ENCODE data around the gene DNM3. TPM values are rescaled to one million over a fixed set of nuclear protein-coding genes. Genes with fewer than 3 reads are reported as not detected.

The DNM3 gene
- total RNA-seq, 1 donor from 2014 or later = 2.1 TPM

- CTCF ChIA-PET = no interaction called here
- peaks cover 2% of the 10 kb centered on the region for H3K27me3 Mint-ChIP-seq
- no peaks in the 10 kb centered on the region for H3K9me3 Mint-ChIP-seq
- no peak overlapping the region for H3K27ac Mint-ChIP-seq
- no peak for DNase-seq
- no peak for TF ChIP-seq CTCF (IDR thresholded peaks at IDR 0.05)
- H3K4me3 Mint-ChIP-seq = no peak overlapping the region
- POLR2A ChIA-PET = no interaction called here
- intact Hi-C loops (cut with micrococcal nuclease) = no loop called here
- ATAC-seq (ENCODE audit: low read depth) = no peak
- H3K4me1 Mint-ChIP-seq = no peaks in the 10 kb centered on the region
- H3K36me3 Mint-ChIP-seq (ENCODE audit: low read depth) = no peaks in the 10 kb centered on the region
Observed at GRCh38 chr1:171883849-171884248, 42.6 kb downstream of the DNM3 start.

GRCh38 chr1:171884475-171884874 is 43.2 kb downstream of the DNM3 start:
- Mint-ChIP-seq H3K27me3 (peaks cover 2% of the 10 kb centered on the region), H3K27ac (no peak overlapping the region), H3K9me3 (no peaks in the 10 kb centered on the region), H3K36me3 (ENCODE audit: low read depth) (no peaks in the 10 kb centered on the region), H3K4me3 (no peak overlapping the region), H3K4me1 (no peaks in the 10 kb centered on the region)
- ATAC-seq (ENCODE audit: low read depth) (no peak), DNase-seq (no peak)
- CTCF ChIA-PET = no interaction called here
- intact Hi-C loops (cut with micrococcal nuclease) = no loop called here
- POLR2A ChIA-PET = no interaction called here
- TF ChIP-seq CTCF (IDR thresholded peaks at IDR 0.05) = no peak

GRCh38 chr1:171890131-171890530 is 48.8 kb downstream of the DNM3 start:
- no peaks in the 10 kb centered on the region for H3K36me3 Mint-ChIP-seq (ENCODE audit: low read depth)
- H3K9me3 Mint-ChIP-seq = no peaks in the 10 kb centered on the region
- DNase-seq (no peak), ATAC-seq (ENCODE audit: low read depth) (no peak)
- no peak overlapping the region for H3K27ac Mint-ChIP-seq
- CTCF ChIA-PET = no interaction called here
- H3K4me1 Mint-ChIP-seq = no peaks in the 10 kb centered on the region
- no peaks in the 10 kb centered on the region for H3K27me3 Mint-ChIP-seq
- no peak overlapping the region for H3K4me3 Mint-ChIP-seq
- no peak for TF ChIP-seq CTCF (IDR thresholded peaks at IDR 0.05)
- intact Hi-C loops (cut with micrococcal nuclease) = no loop called here
- POLR2A ChIA-PET = no interaction called here

GRCh38 chr1:171896936-171897703 is 55.8 kb downstream of the DNM3 start:
- intact Hi-C loops (cut with micrococcal nuclease) = no loop called here
- no peak overlapping the region for H3K4me3 Mint-ChIP-seq
- H3K4me1 Mint-ChIP-seq = no peaks in the 10 kb centered on the region
- H3K27me3 Mint-ChIP-seq = peaks cover 10% of the 10 kb centered on the region
- H3K9me3 Mint-ChIP-seq = no peaks in the 10 kb centered on the region
- no peak overlapping the region for H3K27ac Mint-ChIP-seq
- DNase-seq (no peak), ATAC-seq (ENCODE audit: low read depth) (no peak)
- TF ChIP-seq CTCF (IDR thresholded peaks at IDR 0.05) = no peak
- H3K36me3 Mint-ChIP-seq (ENCODE audit: low read depth) = no peaks in the 10 kb centered on the region
- ChIA-PET POLR2A (no interaction called here), CTCF (no interaction called here)

- no peaks in the 10 kb centered on the region for H3K9me3 Mint-ChIP-seq
- H3K4me3 Mint-ChIP-seq = no peak overlapping the region
- ATAC-seq (ENCODE audit: low read depth) (no peak), DNase-seq (no peak)
- no peaks in the 10 kb centered on the region for H3K4me1 Mint-ChIP-seq
- H3K27ac Mint-ChIP-seq = no peak overlapping the region
- CTCF ChIA-PET = no interaction called here
- H3K27me3 Mint-ChIP-seq = peaks cover 10% of the 10 kb centered on the region
- intact Hi-C loops (cut with micrococcal nuclease) = no loop called here
- no peaks in the 10 kb centered on the region for H3K36me3 Mint-ChIP-seq (ENCODE audit: low read depth)
- POLR2A ChIA-PET = no interaction called here
- TF ChIP-seq CTCF (IDR thresholded peaks at IDR 0.05) = no peak
Observed at GRCh38 chr1:171898941-171899340, 57.6 kb downstream of the DNM3 start.
